ENCODE results near the gene MRPL36.

DNA sequence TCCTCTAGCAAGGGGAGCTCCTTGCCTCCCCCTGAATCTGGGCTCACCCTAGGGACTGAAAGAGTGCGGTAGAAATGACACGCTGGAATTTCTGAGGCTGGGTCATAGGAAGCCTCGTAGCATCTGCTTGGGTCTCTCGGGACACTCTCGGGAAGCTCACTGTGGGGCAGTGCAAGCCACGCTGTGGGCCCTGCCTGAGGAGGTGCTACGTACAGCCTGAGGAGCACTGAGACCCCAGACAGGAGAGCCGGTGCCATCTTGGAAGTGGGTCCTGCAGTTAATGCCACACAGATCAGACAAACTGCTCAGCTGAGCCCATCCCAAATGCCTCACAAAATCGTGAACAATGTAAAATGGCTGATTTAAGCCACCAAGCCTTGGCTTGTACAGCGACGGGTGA is 1.8 kb downstream of the MRPL36 start:
- no peak for TF ChIP-seq CTCF (conservative IDR thresholded peaks at IDR 0.05 in 1 of 2, IDR thresholded peaks at IDR 0.05 in 1 of 2; ENCODE audit: low read depth in 1 of 2, low read length in 2 of 2)
- no peak for TF ChIP-seq EZH2 (IDR thresholded peaks at IDR 0.05; ENCODE audit: low read length, missing control alignments)
